Aorta (tissue), 5 donors: ENCODE measurements around the gene HDAC2. TPM values are rescaled to one million over a fixed set of nuclear protein-coding genes. Genes with fewer than 3 reads are reported as not detected.

Experiments
- ATAC-seq: fragments of 200-7000 bp; cut with Tn5 transposase; one replicate; pipeline ENCODE4 v1.9.1; 2022; ENCODE audit warnings: moderate library complexity; ENCODE audit not compliant: low FRiP score
- DNase-seq, 2 donors: peaks; one replicate each; pipeline ENCODE4 v3.0.0-alpha.2; 2020
- H3K27ac ChIP-seq, 2 donors: one replicate each; pipeline ENCODE4 v1.5.1; 2013; ENCODE audit warnings: low read length in 2 of 2, mild to moderate bottlenecking in 2 of 2, moderate library complexity in 2 of 2, control low read depth in 1 of 2, inconsistent platforms in 1 of 2, low read depth in 1 of 2
- H3K27me3 ChIP-seq, 2 donors: one replicate each; pipeline ENCODE4 v1.6.1; 2013; ENCODE audit warnings: control low read depth in 1 of 2, low read length in 1 of 2, mild to moderate bottlenecking in 1 of 2, moderate library complexity in 1 of 2; ENCODE audit not compliant: insufficient read depth in 2 of 2, control insufficient read depth in 1 of 2
- H3K36me3 ChIP-seq, 2 donors: one replicate each; pipeline ENCODE4 v1.6.1; 2013; ENCODE audit warnings: control low read depth in 1 of 2, low read length in 1 of 2, mild to moderate bottlenecking in 1 of 2; ENCODE audit not compliant: insufficient read depth in 2 of 2, control insufficient read depth in 1 of 2
- H3K4me1 ChIP-seq, 2 donors: one replicate each; pipeline ENCODE4 v1.6.1; 2013; ENCODE audit warnings: low read length in 2 of 2, control low read depth in 1 of 2, mild to moderate bottlenecking in 1 of 2, moderate library complexity in 1 of 2; ENCODE audit not compliant: insufficient read depth in 2 of 2, control insufficient read depth in 1 of 2
- H3K4me3 ChIP-seq, 2 donors: one replicate each; pipeline ENCODE4 v1.5.1; 2013; ENCODE audit warnings: low read length in 2 of 2, control low read depth in 1 of 2, mild to moderate bottlenecking in 1 of 2
- H3K9me3 ChIP-seq: one replicate; pipeline ENCODE4 v1.6.1; 2013; ENCODE audit warnings: mild to moderate bottlenecking, low read length; ENCODE audit not compliant: control insufficient read depth
- WGBS, 2 donors: extraction: QIAGEN DNeasy Blood & Tissue Kit; methylation state at CpG; one replicate each; pipeline ENCODE4 v1.1.7; 2013; 5-methylcytosine and 5-hydroxymethylcytosine counted together
- intact Hi-C, 2 donors: fragments of 100-400 bp; cut with DNase I; formaldehyde crosslinking; loops; one replicate each; pipeline versions ENCODE4 v1.14.2 to v1.15.0; 2022
- polyA plus RNA-seq, 2 donors: library from polyadenylated mRNA; stranded (reverse); fragments of 200-250 nt; gene quantifications; one replicate each; pipeline ENCODE4 v1.2.3, GENCODE V29; 2013
- total RNA-seq, 2 donors: library from RNA; stranded (reverse); fragmentation: NEBNext Ultra II Directional; extraction: Animal tissue kit (Norgen Biotek cat#: 25700); gene quantifications; one replicate each; pipeline ENCODE4 v1.2.1, GENCODE V29; 2021
- donor health status: healthy with polysubstance abuse.
- donor health status: Bipolar disorder and iron deficiency.
- donor health status: DM: no; HTN: no; CAD: no.
- donor health status: DM: no; HTN: no; CAD: no.
- donor health status: DM: yes; HTN: yes; CAD: no.

HDAC2 gene
- total and polyA plus RNA-seq, 4 donors, result 42.3 to 61.5 (median 55.8) TPM

- no peak for ATAC-seq
- intact Hi-C loops, result no loop called here
Observed at GRCh38 chr6:113893866-113894265, 77.1 kb downstream of the HDAC2 start.

GRCh38 chr6:113893451-113893850 lies 77.5 kb downstream of the HDAC2 start:
- no peak for ATAC-seq
- intact Hi-C loops, result no loop called here
- H3K27me3 ChIP-seq, result no peaks in the 10 kb centered on the region

More at GRCh38 chr6:113893866-113894265, 77.1 kb downstream of the HDAC2 start:
- Histone ChIP-seq H3K4me1 (no peaks in the 10 kb centered on the region), H3K27me3 (no peaks in the 10 kb centered on the region), H3K27ac (no peak overlapping the region), H3K9me3 (no peaks in the 10 kb centered on the region), H3K36me3 (no peaks in the 10 kb centered on the region), H3K4me3 (no peak overlapping the region)
- DNase-seq, result no peak
- 83 to 90% methylated on average over 3 of the region's 3 CpGs for WGBS, 2 donors

GRCh38 chr6:113888956-113889630 lies 81.9 kb downstream of the HDAC2 start:
- ATAC-seq (no peak), DNase-seq (no peak)
- intact Hi-C loops, result no loop called here
- Histone ChIP-seq H3K9me3 (no peaks in the 10 kb centered on the region), H3K27me3 (no peaks in the 10 kb centered on the region), H3K4me3 (no peak overlapping the region), H3K4me1 (no peaks in the 10 kb centered on the region), H3K27ac (no peak overlapping the region), H3K36me3 (no peaks in the 10 kb centered on the region)
- 85 to 86% methylated on average over 3 of the region's 3 CpGs for WGBS, 2 donors

More at GRCh38 chr6:113893451-113893850, 77.5 kb downstream of the HDAC2 start:
- no peak overlapping the region for H3K27ac ChIP-seq
- DNase-seq, result no peak
- H3K36me3 ChIP-seq, result no peaks in the 10 kb centered on the region
- H3K9me3 ChIP-seq, result no peaks in the 10 kb centered on the region
- no peaks in the 10 kb centered on the region for H3K4me1 ChIP-seq
- no peak overlapping the region for H3K4me3 ChIP-seq

- Histone ChIP-seq H3K4me1 (no peaks in the 10 kb centered on the region), H3K4me3 (no peak overlapping the region), H3K36me3 (no peaks in the 10 kb centered on the region), H3K27ac (no peak overlapping the region), H3K9me3 (no peaks in the 10 kb centered on the region), H3K27me3 (no peaks in the 10 kb centered on the region)
- no peak for ATAC-seq
- intact Hi-C loops, result no loop called here
- no peak for DNase-seq
Observed at GRCh38 chr6:113888493-113888892, 82.5 kb downstream of the HDAC2 start.

GRCh38 chr6:113886512-113886911 lies 84.4 kb downstream of the HDAC2 start:
- Histone ChIP-seq H3K27ac (no peak overlapping the region), H3K36me3 (no peaks in the 10 kb centered on the region), H3K27me3 (no peaks in the 10 kb centered on the region), H3K4me1 (no peaks in the 10 kb centered on the region), H3K4me3 (no peak overlapping the region), H3K9me3 (no peaks in the 10 kb centered on the region)
- ATAC-seq (no peak), DNase-seq (no peak)
- 92 to 94% methylated on average over 1 of the region's 1 CpG for WGBS, 2 donors
- intact Hi-C loops, result no loop called here

- Histone ChIP-seq H3K4me1 (no peaks in the 10 kb centered on the region), H3K4me3 (no peak overlapping the region), H3K27me3 (no peaks in the 10 kb centered on the region), H3K27ac (no peak overlapping the region), H3K36me3 (no peaks in the 10 kb centered on the region), H3K9me3 (no peaks in the 10 kb centered on the region)
- 89 to 91% methylated on average over 2 of the region's 2 CpGs for WGBS, 2 donors
- intact Hi-C loops, result no loop called here
- ATAC-seq, result no peak
- no peak for DNase-seq
Observed at GRCh38 chr6:113884011-113884410, 86.9 kb downstream of the HDAC2 start.

Other genes starting within 250 kb of the HDAC2 start
- gene MARCKS, start 113.8 kb downstream of the HDAC2 start, total RNA-seq, result 10 to 100 TPM; 45.6 to 75.6 TPM
- gene MARCKS, start 113.8 kb downstream of the HDAC2 start, polyA plus RNA-seq, result 10 to 100 TPM in 1 of 2 donors, 1 to 10 TPM in 1; 7.7 to 11.5 TPM